HG02759 (cell line): ENCODE measurements around the gene IL1R2.
"Not testable (repeated sequence)": the region's sequence is repeated elsewhere in the genome, so short reads cannot be mapped to it uniquely, and the experiment has no call there.

ENCODE experiments used
- ATAC-seq: cut with Tn5 transposase; IDR thresholded peaks from one replicate; pipeline ENCODE4 v1.9.1; 2021; ENCODE audit warnings: mild to moderate bottlenecking, moderate library complexity; ENCODE audit not compliant: unreplicated experiment

The IL1R2 gene

DNA sequence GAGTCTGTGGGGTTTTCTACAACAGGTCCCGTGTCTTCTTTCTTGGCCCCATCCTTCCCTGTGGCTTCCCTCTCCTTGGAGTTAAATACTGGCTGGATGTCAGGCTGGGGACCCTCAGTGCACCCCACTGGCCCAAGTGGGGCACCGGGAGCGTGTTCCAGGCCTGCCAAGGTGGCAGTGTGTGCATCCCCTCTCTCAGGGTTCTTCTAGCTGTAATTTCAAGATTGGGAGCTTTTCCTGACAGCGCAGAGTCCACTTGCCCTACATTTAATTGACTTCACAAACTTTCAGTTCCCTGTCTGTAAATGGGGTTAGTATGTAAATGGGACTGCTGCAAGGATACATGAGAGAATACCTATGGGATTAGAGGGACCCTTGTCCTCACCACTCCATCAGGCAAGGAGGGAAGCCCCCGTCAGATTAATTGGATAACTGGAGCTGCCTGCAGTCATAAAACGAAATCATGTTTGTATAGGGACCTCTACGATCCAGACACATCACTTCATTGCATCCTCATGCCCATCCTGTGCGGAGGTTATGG is 66.6 kb downstream of the IL1R2 start:
- no peak for ATAC-seq

DNA sequence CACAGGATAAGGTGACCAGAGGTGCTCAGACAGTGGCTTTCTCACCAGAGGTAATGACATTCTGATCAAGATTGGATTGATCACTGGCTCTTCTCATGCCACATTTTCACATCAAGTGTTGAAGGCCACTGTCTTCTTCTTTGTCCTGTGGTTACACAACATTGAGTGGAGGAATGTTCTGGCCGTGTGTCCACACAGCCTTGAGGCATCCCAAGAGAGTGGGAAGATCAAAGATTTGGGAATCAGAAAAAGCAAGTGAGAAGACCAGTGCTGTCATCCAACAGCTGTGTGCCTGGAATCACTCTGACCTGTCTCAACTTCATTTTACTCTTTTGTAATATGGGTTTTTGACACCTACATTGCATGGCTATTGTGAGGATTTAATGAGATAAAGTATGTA is 67.4 kb downstream of the IL1R2 start:
- ATAC-seq: no peak

DNA sequence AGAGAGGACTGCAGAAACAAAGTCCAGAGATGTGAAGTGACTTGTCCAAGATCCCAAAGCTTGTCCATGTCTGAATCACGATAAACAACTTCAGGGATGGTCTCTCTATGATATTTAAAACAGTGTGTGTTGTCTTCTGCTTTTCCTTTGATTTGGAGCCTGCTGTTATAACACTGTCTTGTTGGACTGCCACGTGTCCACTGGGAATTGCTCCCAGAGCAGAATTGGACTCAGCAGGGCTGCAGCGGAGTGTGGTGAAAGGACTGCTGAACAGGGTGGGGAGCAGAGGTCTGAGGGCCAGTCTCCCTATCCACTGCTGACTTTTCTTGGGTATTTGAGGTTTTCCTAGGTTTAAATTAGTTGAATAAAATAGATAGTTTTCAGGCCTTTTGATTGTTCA is 68.3 kb downstream of the IL1R2 start:
- ATAC-seq: no peak

DNA sequence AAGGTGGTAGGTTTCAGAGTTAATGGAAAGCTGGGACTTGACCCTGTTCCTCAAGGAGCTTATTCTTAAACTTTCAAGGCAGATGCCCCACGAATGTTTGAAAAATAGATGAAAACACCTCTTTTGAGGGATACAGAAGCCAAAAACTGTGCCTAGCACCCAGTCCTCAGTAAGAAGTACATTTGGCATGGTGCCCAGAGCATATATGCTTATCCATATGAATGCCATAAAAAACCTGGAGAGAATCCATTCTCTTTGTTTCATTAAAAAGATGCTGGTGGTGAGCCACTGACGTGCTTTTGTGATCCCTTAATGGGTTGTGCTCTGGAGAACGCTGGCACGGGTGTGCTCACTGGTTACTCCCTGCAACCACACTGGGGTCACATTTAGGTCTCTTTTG is 69.0 kb downstream of the IL1R2 start:
- no peak for ATAC-seq

DNA sequence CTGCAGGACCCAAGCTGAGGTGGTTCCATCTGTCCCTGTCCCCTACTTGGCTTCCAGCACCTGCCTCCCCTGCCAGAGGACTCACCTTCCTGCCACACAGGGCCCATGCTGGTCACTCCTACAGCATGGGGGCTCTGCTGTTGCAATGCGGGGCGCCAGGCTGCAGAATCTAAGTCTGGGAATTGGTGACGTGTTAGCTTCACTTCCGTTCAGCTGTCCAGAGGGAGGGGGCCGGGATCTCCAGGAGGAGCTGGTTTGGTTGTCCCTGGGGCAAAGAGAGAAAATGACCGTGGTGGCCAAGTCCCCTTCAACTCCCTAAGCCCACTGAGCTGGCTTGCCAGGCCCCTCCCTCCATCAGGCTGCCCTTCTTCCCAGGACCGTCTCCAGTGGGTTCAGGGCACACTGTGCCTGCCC is 69.5 kb downstream of the IL1R2 start:
- ATAC-seq: no peak

DNA sequence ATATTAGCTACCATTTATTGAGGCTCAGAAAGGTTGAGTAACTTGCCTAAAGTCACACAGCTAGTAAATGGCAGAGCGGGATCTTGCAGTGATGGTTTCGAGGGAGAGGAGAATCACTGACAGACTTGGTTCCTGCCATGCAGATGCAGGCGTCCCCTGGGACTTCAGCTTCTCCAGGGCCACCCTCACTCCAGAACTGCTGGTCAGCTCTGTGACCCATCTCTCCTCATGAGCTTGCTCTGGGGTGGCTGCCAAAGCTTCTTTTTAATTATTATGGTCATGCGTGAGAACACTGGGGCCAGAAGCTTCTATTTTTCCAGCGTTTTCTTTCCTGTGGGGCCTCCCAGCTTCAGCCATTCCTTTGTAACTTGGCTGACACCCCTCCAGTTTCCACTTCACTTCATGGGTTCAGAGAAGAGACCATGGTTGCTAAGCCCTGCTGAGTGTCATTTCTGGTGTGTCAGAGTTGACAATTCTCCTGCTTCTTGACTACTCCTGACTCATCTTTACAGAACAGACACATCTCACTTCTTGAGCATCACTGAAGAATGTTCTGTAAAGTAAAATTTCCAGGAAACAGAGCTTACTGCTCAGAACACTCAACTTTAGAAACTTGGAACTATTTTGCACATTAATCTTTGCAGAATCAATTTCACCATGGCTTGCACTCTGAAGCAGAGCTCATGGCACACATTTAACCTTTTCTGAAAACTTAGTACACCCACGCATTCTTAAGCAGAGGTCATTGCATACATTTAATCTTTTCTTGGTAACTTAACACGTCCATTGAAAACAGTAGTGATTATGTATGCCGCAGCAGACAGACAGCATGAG is 70.4 kb downstream of the IL1R2 start:
- no peak for ATAC-seq

DNA sequence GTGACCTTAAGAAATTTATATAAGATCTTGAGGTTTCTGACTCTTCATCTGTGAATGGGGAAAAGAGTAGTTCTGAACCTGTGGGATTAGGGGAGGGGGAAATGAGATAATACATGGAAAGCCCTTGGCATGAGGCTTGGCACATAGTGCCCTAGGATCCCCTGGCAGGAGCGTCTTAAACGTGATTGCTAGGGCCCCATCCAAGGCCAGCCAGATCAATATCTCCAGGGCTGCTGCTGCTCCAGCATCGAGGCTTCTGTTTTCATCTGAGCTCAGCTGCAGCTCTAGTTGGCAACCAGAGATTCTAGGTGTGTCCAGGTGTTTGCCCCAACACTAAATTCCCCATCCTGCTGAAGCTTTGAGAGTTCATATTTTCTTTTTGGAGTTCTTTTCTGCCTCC is 71.0 kb downstream of the IL1R2 start:
- ATAC-seq: no peak

DNA sequence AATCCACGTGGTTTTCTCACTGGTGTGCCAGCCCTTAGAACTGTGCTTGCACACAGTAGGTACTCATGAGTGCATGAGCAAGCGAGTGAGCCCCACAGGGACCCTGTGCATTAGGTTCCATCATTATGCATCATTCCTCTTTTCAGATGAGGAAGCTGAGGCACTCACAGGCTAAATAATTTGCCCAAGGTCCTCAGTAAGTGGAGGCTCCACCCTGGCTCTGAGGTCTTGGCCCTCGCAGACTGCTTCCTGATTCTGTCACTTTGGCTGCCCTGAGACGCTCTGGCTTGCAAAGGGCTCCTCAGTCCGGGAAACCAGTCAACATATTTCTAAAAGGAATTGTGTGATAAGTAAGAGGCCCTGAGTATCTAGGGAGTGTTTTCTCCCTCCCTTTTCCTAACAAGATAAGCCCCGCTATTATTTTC is 71.7 kb downstream of the IL1R2 start:
- no peak for ATAC-seq

DNA sequence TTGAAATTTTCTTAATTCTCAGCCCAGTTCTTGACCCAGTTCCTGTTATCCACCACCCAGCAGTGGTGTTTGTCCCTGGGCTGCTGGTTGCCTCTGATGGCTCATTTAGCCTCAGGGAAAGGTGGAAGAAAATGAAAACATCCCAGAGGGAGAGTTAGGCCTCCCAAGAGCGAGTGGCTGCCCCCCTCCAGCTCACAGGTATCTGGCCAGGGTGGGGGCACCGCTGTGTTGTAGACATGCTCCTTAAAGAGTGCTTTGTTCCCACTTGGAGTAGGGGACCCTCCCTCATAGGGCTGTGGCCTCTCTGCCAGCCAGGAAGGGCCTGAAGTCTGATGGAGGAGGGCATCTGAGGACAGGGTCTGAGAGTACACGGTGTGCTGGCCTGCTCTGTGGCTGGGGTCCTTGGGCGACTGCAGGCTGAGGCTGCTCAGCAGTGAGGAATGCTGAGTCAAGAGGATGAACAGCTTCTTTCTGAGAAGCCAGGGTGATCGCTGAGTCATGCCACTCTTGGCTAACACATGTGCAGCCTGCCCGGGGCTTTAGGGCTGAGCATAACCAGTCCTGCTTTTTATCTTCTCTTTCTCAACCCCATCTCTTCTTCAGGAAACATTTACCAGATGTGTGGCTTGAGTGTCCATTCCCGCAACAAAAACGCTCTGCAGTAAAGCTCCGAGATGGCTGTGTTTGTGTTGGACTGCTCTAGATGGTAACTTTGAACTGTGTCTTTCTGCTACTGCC is 72.3 kb downstream of the IL1R2 start:
- ATAC-seq: no peak

DNA sequence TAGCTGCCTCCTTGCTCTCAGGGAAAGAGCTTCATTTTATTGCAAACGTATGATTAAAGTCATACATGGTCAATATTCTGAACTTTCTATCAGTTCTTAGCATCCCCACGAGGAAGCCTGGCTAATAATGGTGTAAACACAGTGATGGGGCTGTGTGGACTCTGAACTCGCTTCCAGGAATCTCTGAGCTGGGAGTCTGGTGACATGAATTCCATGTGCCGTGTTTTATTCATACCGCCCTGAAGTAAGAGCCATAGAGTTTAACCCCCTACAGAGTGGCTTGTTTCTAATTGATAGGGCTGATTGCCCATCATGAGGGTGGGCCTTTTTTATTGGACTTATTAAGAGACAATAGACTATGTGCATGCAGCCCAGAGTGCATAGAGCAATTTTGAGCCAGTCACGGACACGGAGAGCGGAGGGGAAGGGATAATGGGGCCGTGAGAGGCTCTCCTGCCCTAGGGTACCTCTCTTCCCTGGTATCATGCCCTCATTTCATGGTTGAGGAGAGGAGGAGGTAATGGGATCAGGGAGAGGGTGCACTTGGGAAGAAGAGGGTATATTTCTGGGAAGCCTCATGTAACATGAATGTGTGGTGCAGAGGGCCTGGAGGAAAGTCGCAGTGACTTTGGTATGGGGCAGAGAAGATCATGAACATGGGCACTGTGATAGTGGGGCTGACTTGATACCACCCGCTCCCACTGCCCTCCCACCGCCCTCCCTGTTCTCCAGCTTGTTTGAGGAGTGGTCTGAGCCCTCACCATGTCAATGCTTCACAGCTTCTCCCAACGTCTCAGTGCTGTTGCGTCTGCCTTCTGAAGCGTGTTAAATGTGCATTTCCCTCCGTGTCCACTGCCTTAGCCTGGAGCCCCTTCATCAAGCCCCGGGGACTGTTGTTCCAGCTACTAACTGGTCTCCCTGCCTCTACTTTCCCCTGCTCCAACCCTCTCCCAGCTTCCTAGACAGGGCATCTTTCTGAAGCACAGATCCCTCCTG is 73.2 kb downstream of the IL1R2 start:
- ATAC-seq: no peak

DNA sequence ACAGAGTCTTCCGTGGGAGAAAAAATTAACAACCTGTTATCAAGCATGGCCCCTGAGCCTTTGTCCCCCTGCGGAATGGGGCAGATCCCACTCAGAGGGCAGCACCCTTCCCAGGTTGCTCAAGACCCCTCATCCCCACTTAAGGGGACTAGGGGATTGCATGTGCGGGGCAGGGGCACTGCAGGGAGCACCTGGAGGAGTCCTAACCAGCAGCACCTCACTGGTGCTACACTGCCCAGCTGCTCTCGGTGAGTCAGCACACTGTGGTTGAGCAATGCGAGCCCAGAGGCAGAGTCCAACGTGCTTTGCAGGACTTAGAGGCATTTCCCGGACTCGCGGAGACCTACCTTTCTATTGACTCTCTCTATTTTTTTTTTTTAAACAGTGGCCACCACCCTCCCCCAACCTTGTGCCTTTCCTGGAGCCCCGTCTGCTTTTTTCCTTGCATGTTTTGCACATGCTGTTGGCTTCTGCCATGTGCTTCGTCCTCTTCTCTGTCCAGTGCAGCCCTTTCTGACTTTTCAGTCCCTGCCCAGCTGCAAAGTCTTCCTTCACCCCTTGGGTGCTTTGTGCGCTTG is 74.0 kb downstream of the IL1R2 start:
- ATAC-seq: no peak

DNA sequence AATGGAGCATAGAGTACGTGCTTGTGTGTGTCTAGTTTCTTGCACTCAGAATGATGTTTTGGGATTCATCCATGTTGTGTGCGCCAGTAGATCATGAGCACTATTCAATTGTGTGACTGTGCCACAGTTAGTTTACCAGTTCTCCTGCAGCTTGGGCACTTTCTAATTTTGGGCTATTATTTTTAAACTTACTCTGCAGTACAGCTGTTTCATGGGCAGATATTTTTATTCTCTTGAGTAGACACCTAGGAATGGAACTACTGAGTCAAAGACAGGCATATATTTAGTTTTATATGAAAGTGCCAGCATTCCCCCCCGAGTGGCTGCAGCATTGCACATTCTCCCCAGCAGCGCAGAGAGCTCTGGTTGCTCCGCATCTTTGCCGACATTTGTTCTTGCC is 74.8 kb downstream of the IL1R2 start:
- ATAC-seq: no peak

DNA sequence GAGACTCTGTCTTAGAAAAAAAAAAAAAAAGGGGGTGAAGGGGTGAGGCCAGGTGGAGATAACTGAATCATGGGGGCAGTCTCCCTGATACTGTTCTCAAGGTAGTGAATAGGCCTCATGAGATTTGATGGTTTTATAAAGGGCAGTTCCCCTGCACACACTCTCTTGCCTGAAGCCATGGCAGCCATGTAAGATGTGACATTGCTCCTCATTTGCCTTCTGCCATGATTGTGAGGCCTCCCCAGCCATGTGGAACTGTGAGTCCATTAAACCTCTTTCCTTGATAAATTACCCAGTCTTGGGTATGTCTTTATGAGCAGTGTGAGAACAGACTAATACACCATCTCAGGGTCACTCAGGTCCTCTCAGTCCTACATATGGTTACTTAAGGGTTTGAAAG is 76.4 kb downstream of the IL1R2 start:
- ATAC-seq: not testable (repeated sequence)

DNA sequence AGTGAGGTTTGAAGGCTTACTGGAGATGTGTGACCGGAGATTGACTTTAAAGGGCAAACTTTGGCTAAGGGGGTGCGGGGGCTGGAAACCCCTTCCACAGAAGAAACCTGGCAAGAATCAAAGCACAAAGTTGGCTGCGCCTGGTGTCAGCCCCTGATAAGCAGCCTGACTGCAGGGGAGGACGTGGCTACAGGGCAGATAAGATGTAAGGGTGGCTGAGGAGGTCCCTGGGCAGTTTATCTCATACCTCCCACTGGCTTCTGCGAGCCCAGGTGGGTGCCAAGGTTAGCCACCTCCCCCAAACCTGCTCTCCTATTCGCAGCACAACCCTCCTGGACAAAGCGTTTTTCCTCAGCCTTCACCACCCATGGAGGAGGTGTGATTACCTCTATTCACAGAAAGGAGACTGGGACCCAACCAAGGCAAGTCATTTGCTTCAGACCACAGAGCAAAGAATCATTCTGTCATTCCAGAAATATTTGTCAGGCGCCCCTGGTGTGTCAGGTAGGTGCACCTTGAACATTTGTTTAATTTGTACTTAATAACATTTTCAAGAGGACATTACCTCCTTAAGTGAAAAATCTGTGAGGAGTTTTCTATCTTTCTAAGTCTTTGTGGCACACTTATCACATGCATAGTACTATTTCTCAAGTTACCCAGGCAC is 77.7 kb downstream of the IL1R2 start:
- ATAC-seq: no peak

DNA sequence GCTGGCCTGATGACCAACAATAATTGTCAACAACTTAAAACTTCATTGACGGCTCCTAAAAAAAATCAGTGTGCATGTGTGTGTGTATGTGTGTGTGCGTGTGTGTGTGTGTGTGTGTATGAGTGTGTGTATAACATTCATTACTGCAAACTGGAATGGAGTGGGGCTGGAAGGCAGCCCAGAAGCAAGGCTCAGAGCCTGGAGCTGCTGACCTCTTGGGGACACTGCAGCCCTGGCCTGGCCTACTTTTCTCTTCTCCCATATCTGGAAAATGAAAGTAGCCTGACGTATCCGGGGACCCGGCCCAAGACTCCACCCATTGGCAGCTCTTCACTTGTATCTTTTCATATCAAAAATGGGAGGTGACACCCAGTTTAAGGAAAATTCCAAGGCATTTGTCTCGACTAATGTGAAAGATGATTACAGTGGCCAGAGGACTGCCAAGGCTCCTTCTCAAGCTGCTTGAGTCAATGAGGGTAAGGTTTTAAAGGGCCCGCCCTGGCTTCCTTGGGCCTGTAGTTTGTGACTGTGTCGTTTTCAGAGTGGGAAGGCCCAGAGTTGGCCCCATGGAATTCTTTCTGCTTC is 78.4 kb downstream of the IL1R2 start:
- ATAC-seq: no peak

DNA sequence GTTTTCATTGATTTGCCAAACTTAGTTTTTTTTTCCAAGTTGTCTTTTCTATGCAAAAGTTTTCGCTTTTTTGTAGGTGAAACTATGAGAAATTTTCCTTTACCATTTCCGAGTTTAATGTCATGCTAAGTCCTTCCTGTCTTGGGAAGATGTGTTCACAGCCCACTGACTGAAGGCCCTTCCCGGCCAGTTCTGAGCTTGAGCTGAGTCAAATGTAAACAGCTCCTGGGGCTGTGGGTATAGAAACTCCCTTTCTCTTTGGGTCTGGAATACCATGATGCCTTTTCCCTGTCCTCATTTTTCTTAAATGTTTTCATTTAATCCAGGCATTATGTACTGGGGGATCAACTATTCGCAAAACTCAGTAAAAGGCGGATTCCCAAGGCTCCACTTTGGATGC is 81.0 kb downstream of the IL1R2 start:
- no peak for ATAC-seq

DNA sequence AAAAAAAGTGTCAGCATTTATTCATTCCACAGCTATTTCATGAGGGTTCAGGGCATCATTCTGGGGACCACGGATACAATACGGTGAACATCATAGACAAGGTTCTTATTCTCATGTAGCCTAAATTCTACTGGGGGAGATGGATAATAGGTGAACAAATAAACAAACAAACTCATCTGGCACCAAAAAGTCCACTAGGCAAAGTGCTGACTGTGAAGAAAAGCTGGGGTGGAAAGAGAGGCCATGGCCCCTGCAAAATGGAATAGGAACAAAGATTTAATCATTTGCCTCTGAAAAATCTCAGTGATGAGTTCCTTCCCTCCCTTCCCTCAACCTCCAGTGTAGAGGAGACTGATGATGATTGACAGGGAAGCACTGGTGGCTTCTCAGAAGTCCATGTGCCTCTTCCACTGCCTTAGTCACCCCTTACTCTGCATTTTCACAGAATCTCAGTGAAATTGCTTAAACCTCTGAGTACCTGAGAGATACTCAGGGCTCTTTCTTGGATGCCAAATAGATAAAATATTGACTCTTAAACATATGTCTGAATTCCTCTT is 81.5 kb downstream of the IL1R2 start:
- ATAC-seq: no peak

DNA sequence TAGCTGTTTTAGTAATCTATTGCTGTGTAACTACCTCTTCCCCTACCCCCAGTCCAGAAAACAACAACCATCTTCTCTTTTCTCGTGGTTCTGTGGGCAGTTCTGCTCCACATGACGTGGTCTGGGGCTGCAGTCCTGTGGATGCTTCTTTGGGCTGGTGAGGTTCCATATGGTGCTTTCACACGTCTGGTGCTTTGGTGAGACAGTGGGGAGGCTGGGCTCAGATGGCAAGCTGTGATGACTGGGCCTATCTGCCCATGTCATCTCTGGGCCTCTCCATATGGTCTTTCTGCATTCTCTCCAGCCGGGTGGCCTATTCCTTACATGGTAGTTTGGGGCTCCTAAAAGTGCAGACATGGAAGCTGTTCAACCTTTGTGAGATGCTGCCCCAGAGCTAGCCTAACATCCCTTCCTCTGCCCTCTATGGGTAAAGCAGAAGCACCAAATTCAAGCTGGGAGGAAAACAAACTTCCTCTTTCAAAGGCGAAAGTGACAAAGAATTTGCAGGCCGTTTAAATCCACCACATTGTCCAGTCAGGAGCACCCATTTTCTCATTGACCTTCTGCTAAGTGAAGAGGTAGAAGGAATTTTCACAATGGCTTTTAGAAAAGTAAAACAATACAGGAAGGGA is 82.5 kb downstream of the IL1R2 start:
- ATAC-seq: no peak

DNA sequence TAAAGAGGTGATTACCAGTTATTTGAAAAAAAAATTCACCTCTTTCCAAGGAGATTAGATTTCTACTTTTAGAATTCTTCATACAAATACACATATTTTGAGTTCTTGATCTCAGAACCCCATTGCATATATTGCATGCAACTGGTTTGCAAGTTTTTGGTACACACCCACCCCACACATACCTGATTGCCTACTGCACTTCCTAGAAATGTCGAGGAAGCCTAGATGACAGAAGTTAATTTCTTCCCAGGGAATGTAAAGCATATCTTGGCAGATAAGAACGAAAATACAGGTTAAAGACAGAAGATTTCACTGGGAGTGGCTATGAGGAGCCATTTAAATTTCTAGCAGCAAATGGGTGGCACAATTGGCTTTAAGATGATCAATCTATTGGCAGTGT is 83.7 kb downstream of the IL1R2 start:
- ATAC-seq: no peak
